Fibroblast of lung (primary cell): ENCODE results near the gene KHDC1L. TPM values are rescaled to one million over a fixed set of nuclear protein-coding genes. Genes with fewer than 3 reads are reported as not detected.

Source experiments
- DNase-seq, 2 donors: peaks; one replicate each; pipeline versions ENCODE4 v3.0.0 to v3.0.0-alpha.2; 2010; ENCODE audit warnings: low read depth in 2 of 2
- H2AFZ ChIP-seq: 2 replicates; pipeline ENCODE4 v1.5.1; 2012; ENCODE audit warnings: low read length, control low read depth, inconsistent platforms
- H3K27ac ChIP-seq: 2 replicates; pipeline ENCODE4 v1.5.1; 2011; ENCODE audit warnings: low read length, control low read depth; ENCODE audit not compliant: insufficient read depth
- H3K27me3 ChIP-seq: 2 replicates; pipeline ENCODE4 v1.5.1; 2011; ENCODE audit warnings: mild to moderate bottlenecking, low read length; ENCODE audit not compliant: control insufficient read depth, insufficient read depth
- H3K36me3 ChIP-seq: 2 replicates; pipeline ENCODE4 v1.5.1; 2011; ENCODE audit warnings: low read length; ENCODE audit not compliant: control insufficient read depth, insufficient read depth
- H3K4me1 ChIP-seq: 2 replicates; pipeline ENCODE4 v1.5.1; 2011; ENCODE audit warnings: low read length; ENCODE audit not compliant: control insufficient read depth, insufficient read depth; ENCODE audit errors: extremely low read depth
- H3K4me2 ChIP-seq: 2 replicates; pipeline ENCODE4 v1.5.1; 2011; ENCODE audit warnings: low read length, control low read depth; ENCODE audit not compliant: insufficient read depth; ENCODE audit errors: extremely low read depth
- H3K4me3 ChIP-seq, 4 experiments: fragments of 200-600 bp in 1 of 4; sonication (generic) in 1 of 4; replicated peaks in 1 of 4; 2 replicates each; pipeline ENCODE4 v1.5.1; 2011 to 2016; ENCODE audit warnings: low read length in 4 of 4, low read depth in 3 of 4, mild to moderate bottlenecking in 3 of 4, control low read depth in 2 of 4, inconsistent platforms in 1 of 4, mixed read lengths in 1 of 4; ENCODE audit not compliant: insufficient read depth in 1 of 4; ENCODE audit errors: control extremely low read depth in 1 of 4
- H3K79me2 ChIP-seq: 2 replicates; pipeline ENCODE4 v1.5.1; 2012; ENCODE audit warnings: mild to moderate bottlenecking, low read length, inconsistent platforms; ENCODE audit not compliant: control insufficient read depth, insufficient read depth
- H3K9ac ChIP-seq: 2 replicates; pipeline ENCODE4 v1.5.1; 2011; ENCODE audit warnings: mild to moderate bottlenecking, low read length, control low read depth; ENCODE audit not compliant: insufficient read depth
- H3K9me3 ChIP-seq: 2 replicates; pipeline ENCODE4 v1.5.1; 2012; ENCODE audit warnings: low read depth, low read length; ENCODE audit not compliant: control insufficient read depth, insufficient read depth
- H4K20me1 ChIP-seq: 2 replicates; pipeline ENCODE4 v1.5.1; 2011; ENCODE audit warnings: low read length; ENCODE audit not compliant: control insufficient read depth, insufficient read depth; ENCODE audit errors: extremely low read depth
- EZH2 ChIP-seq: IDR thresholded peaks from 2 replicates; pipeline ENCODE4 v1.5.1; 2012; ENCODE audit warnings: low read length, control low read depth, mild to moderate bottlenecking; ENCODE audit errors: missing control alignments
- polyA plus RNA-seq, 2 donors: library from polyadenylated mRNA; depleted of rRNA in 1 of 2; stranded (reverse) in 1 of 2; unstranded in 1 of 2; fragments of >200 nt; gene quantifications; 2 replicates each; pipeline ENCODE4 v1.2.1, GENCODE V29; 2011 to 2012; ENCODE audit warnings: missing spikeins in 1 of 2
- total RNA-seq: library from RNA; depleted of rRNA; stranded (reverse); fragments of >200 nt; gene quantifications from 2 replicates; pipeline ENCODE4 v1.2.1, GENCODE V29; 2014
- TF ChIP-seq, protein P1 (sequence below), 2 donors: IDR thresholded peaks in 1 of 2; conservative IDR thresholded peaks in 1 of 2; 1 replicate in 1 of 2; 2 replicates in 1 of 2; pipeline ENCODE4 v1.5.1; 2011 to 2012; ENCODE audit warnings: low read length in 2 of 2, control low read depth in 1 of 2, inconsistent platforms in 1 of 2, low read depth in 1 of 2, mild to moderate bottlenecking in 1 of 2

KHDC1L gene
- total and polyA plus RNA-seq, 2 donors (not counting 1 experiment from before 2014, with no cell fraction given) = 0.12 TPM; not detected in 1

DNA sequence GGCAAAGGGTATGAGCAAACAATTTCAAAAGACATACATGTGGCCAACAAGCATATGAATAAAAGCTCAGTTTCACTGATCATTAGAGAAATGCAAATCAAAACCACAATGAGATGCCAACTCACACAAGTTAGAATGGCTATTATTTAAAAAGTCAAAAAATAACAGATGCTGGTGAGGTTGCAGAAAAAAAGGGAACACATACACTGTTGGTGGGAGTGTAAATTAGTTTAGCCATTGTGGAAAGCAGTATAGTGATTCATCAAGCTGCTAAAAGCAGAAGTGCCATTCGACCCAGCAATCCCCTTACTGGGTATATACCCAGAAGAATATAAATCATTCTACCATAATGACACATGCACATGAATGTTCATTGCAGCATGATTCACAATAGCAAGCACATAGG, 6.7 kb upstream of the KHDC1L start:
- no peaks in the 10 kb centered on the region for H4K20me1 ChIP-seq
- peak in 1 of 2 donors; percentile 21 for DNase-seq
- peaks cover 9% of the 10 kb centered on the region for H3K4me1 ChIP-seq
- H3K79me2 ChIP-seq = no peaks in the 10 kb centered on the region
- no peaks in the 10 kb centered on the region for H3K36me3 ChIP-seq
- no peak overlapping the region for H3K4me2 ChIP-seq
- H3K27me3 ChIP-seq = no peaks in the 10 kb centered on the region
- no peak overlapping the region for H2AFZ ChIP-seq
- no peak for TF ChIP-seq EZH2
- TF ChIP-seq, protein P1, sequence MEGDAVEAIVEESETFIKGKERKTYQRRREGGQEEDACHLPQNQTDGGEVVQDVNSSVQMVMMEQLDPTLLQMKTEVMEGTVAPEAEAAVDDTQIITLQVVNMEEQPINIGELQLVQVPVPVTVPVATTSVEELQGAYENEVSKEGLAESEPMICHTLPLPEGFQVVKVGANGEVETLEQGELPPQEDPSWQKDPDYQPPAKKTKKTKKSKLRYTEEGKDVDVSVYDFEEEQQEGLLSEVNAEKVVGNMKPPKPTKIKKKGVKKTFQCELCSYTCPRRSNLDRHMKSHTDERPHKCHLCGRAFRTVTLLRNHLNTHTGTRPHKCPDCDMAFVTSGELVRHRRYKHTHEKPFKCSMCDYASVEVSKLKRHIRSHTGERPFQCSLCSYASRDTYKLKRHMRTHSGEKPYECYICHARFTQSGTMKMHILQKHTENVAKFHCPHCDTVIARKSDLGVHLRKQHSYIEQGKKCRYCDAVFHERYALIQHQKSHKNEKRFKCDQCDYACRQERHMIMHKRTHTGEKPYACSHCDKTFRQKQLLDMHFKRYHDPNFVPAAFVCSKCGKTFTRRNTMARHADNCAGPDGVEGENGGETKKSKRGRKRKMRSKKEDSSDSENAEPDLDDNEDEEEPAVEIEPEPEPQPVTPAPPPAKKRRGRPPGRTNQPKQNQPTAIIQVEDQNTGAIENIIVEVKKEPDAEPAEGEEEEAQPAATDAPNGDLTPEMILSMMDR (conservative IDR thresholded peaks at IDR 0.05 in 1 of 2, IDR thresholded peaks at IDR 0.05 in 1 of 2; ENCODE audit: low read depth in 1 of 2, low read length in 2 of 2) = no peak
- H3K27ac ChIP-seq = no peak overlapping the region
- H3K9me3 ChIP-seq = no peaks in the 10 kb centered on the region
- no peak overlapping the region for H3K9ac ChIP-seq
- H3K4me3 ChIP-seq = no peak overlapping the region

DNA sequence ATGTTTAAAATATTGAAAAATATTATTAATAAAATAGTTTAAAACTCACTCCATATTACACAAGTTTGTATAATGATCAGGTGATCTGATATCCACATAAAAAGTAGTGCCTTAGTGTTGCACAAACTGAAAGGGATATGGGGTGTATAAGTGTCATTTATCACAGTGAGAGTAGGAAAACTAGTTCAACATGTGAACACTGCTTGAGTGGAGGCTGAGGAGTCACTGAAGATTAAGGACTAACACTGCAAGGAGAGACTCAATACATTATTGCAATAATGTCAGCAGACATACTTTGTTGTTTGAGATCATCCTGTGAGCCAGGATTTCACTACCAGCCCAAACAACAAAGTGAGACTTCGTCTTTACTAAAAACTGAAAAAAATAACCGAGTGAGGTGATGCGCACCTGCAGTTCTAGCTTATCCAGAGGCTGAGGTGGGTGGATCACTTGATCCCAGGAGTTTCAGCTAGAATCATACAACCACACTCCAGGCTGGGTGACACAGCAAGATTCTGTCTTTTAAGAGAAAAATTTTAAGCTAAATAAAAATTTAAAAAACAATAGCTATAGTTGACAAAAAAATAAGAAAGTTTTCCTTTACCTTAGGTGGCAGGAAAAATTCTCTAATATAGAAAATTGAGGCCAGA, 2.4 kb upstream of the KHDC1L start:
- no peaks in the 10 kb centered on the region for H3K9me3 ChIP-seq
- H3K4me1 ChIP-seq = no peaks in the 10 kb centered on the region
- no peak overlapping the region for H3K27ac ChIP-seq
- no peaks in the 10 kb centered on the region for H3K79me2 ChIP-seq
- H3K9ac ChIP-seq = no peak overlapping the region
- H3K36me3 ChIP-seq = no peaks in the 10 kb centered on the region
- no peaks in the 10 kb centered on the region for H3K27me3 ChIP-seq
- no peak overlapping the region for H3K4me3 ChIP-seq
- H3K4me2 ChIP-seq = no peak overlapping the region
- TF ChIP-seq, protein P1 (conservative IDR thresholded peaks at IDR 0.05 in 1 of 2, IDR thresholded peaks at IDR 0.05 in 1 of 2; ENCODE audit: low read depth in 1 of 2, low read length in 2 of 2) = no peak
- TF ChIP-seq EZH2 = no peak
- DNase-seq = no peak
- no peaks in the 10 kb centered on the region for H4K20me1 ChIP-seq
- no peak overlapping the region for H2AFZ ChIP-seq

DNA sequence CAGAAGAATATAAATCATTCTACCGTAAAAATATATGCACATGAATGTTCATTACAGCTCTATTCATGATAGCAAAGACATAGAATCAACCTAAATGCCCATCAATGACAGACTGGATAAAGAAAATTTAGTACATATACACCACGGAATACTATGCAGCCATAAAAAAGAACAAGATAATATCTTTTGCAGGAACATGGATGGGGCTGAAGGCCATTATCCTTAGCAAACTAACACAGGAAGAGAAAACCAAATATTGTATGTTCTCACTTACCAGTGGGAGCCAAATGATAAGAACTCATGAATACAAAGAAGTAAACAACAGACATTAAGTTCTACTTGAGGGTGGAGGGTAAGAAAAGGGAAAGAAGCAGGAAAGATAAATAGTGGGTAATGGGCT, 8.4 kb downstream of the KHDC1L start:
- Histone ChIP-seq H3K4me1 (no peaks in the 10 kb centered on the region), H4K20me1 (no peaks in the 10 kb centered on the region), H3K4me2 (no peak overlapping the region), H2AFZ (no peak overlapping the region), H3K27ac (no peak overlapping the region), H3K36me3 (no peaks in the 10 kb centered on the region), H3K9ac (no peak overlapping the region), H3K27me3 (no peaks in the 10 kb centered on the region), H3K9me3 (no peaks in the 10 kb centered on the region), H3K79me2 (no peaks in the 10 kb centered on the region), H3K4me3 (no peak overlapping the region)
- no peak for DNase-seq
- TF ChIP-seq, protein P1 (conservative IDR thresholded peaks at IDR 0.05 in 1 of 2, IDR thresholded peaks at IDR 0.05 in 1 of 2; ENCODE audit: low read depth in 1 of 2, low read length in 2 of 2) = no peak
- no peak for TF ChIP-seq EZH2
